Measurements from ENCODE around the gene IQCN.
"Not testable (repeated sequence)": the region's sequence is repeated elsewhere in the genome, so short reads cannot be mapped to it uniquely, and the experiment has no call there.

DNA sequence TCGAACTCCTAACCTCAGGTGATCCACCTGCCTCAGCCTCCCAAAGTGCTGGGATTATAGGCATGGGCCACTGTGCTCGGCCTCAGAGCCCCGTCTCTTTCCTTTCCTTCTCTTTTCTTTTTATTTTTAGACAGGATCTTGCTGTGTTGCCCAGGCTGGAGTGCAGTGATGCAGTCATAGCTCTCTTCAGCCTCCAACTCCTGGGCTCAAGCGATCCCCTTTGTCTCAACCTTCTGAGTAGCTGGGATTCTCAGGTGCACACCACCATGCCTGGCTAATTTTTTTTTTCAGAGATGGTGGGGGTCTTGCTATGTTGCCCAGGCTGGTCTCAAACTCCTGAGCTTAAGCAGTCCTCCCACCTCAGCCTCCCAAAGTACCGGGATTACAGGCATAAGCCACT lies 64.3 kb downstream of the IQCN start:
- TF ChIP-seq MTA2 (IDR thresholded peaks at IDR 0.05; ENCODE audit: low read depth); ZZZ3 (IDR thresholded peaks at IDR 0.05; ENCODE audit: control insufficient read depth, insufficient read length, low read depth); CTCF (IDR thresholded peaks at IDR 0.05 in 2 of 3, conservative IDR thresholded peaks at IDR 0.05 in 1 of 3; ENCODE audit: control insufficient read depth in 2 of 3, extremely low read depth in 1 of 3, insufficient read depth in 1 of 3, low read depth in 3 of 3, low read length in 3 of 3); RELA (IDR thresholded peaks at IDR 0.05; ENCODE audit: borderline replicate concordance, partially characterized antibody); MXI1 (IDR thresholded peaks at IDR 0.05; ENCODE audit: low read depth, low read length); WRNIP1 (IDR thresholded peaks at IDR 0.05; ENCODE audit: borderline replicate concordance, low read depth, low read length); EP300 (IDR thresholded peaks at IDR 0.05; ENCODE audit: borderline replicate concordance in 1 of 2, control insufficient read depth in 1 of 2, low read depth in 2 of 2, low read length in 2 of 2); MAX (IDR thresholded peaks at IDR 0.05; ENCODE audit: low read depth, low read length); NR2C2 (IDR thresholded peaks at IDR 0.05; ENCODE audit: borderline replicate concordance, control insufficient read depth, insufficient read length, low read depth); SUZ12 (IDR thresholded peaks at IDR 0.05; ENCODE audit: unreplicated experiment); REST (IDR thresholded peaks at IDR 0.05; ENCODE audit: low read depth, low read length); ASH2L (IDR thresholded peaks at IDR 0.05; ENCODE audit: borderline replicate concordance, low read depth); POLR2A (IDR thresholded peaks at IDR 0.05; ENCODE audit: low read depth, low read length): not testable (repeated sequence)
